GM21390 (cell line): ENCODE results near the gene GARNL3.

Experiments used
- ATAC-seq: cut with Tn5 transposase; IDR thresholded peaks from one replicate; pipeline ENCODE4 v1.9.1; 2021; ENCODE audit not compliant: unreplicated experiment

Gene GARNL3, protein sequence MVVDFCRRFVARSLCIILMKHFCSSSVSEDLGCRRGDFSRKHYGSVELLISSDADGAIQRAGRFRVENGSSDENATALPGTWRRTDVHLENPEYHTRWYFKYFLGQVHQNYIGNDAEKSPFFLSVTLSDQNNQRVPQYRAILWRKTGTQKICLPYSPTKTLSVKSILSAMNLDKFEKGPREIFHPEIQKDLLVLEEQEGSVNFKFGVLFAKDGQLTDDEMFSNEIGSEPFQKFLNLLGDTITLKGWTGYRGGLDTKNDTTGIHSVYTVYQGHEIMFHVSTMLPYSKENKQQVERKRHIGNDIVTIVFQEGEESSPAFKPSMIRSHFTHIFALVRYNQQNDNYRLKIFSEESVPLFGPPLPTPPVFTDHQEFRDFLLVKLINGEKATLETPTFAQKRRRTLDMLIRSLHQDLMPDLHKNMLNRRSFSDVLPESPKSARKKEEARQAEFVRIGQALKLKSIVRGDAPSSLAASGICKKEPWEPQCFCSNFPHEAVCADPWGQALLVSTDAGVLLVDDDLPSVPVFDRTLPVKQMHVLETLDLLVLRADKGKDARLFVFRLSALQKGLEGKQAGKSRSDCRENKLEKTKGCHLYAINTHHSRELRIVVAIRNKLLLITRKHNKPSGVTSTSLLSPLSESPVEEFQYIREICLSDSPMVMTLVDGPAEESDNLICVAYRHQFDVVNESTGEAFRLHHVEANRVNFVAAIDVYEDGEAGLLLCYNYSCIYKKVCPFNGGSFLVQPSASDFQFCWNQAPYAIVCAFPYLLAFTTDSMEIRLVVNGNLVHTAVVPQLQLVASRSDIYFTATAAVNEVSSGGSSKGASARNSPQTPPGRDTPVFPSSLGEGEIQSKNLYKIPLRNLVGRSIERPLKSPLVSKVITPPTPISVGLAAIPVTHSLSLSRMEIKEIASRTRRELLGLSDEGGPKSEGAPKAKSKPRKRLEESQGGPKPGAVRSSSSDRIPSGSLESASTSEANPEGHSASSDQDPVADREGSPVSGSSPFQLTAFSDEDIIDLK

DNA sequence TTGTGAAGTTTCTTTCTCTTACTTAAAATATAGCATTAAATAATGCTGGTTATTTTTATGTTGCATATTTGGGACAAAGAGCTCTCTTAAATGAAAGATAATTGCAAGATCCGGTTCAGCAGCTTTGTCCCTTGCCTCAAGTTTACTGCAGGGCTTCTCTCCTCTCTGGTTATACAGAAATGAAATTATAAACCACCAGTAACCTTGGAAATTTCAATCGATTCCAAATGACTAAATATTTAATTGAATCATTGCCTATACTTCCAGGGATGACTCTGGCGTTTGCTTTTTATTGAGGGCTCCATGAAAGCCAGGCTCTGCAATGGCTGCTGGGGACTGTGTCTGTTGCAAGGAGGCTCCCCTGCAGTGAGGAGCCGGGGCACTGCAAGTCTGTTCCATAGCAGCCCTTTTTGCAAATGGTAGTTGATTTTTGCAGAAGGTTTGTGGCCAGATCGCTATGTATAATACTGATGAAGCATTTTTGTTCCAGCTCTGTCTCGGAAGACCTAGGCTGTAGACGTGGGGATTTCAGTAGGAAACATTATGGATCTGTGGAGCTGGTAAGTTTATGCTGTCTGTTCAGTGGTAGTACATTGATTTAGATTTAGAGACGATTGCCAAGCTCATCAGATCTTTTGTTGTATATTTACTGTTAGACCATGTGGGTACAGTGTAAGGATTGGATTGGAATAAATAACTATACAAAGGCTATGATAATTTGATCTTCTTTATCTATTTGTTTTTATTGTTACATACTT, at the start of gene GARNL3:
Gene GARNL3, plus strand, starts transcription at position 313 of the 758 bp plus-strand sequence. Its CDS starts 104 bp downstream, at position 417.
- no peak for ATAC-seq

GRCh38 chr9:127215268-127216209, 49.0 kb upstream of the GARNL3 start:
- no peak for ATAC-seq

DNA sequence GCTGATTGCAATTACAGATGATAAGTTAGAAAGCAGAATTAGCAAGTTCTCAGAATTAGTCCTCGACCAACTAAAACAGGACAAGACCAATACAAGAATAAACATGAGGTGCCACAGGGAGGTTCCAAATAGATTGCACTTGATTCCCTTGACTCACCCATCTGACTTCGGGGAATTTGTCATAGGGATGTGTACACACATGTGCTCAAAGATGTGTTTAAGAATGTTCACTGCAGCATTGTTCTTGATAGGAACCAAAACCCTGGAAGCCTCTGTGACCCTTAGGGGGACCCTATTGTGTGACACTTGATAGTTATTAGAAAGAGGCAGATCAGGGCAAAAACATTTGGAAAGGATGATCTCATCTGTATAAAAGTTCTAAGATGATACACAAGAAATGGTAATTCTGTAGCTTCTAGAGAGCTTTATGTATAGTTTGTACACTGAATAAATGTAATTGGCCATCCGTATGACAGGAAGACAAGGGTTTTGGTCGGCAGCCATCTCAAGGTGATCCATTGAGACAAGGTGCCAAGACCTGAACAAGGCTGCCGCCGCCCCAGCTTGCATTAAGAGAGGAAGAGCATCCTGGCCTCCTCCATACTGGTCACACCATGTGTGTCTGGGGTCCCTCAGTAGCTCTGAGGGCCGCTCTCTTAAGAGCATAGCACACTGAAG, 48.2 kb upstream of the GARNL3 start:
- no peak for ATAC-seq

DNA sequence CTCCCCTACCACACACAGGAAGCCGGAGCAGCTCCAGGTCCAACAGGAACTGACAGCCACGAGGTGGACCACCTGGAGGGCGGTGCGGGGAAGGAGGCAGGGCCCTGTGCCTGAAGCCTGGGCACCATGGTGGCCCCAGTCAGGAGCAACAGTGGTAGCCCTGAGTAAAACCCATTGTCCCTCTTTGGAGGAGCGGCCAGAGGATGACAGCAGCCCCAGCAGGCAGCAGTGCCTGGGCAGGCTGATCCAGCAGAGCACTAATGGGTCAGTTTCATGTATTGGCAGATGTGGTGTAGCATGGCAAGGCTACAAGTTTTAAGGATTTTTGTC, 47.7 kb upstream of the GARNL3 start:
- no peak for ATAC-seq

- ATAC-seq: no peak
Observed at GRCh38 chr9:127218818-127219217, 45.8 kb upstream of the GARNL3 start.

GRCh38 chr9:127219520-127219919, 45.1 kb upstream of the GARNL3 start:
- ATAC-seq: no peak

GRCh38 chr9:127221695-127222094, 42.9 kb upstream of the GARNL3 start:
- no peak for ATAC-seq

DNA sequence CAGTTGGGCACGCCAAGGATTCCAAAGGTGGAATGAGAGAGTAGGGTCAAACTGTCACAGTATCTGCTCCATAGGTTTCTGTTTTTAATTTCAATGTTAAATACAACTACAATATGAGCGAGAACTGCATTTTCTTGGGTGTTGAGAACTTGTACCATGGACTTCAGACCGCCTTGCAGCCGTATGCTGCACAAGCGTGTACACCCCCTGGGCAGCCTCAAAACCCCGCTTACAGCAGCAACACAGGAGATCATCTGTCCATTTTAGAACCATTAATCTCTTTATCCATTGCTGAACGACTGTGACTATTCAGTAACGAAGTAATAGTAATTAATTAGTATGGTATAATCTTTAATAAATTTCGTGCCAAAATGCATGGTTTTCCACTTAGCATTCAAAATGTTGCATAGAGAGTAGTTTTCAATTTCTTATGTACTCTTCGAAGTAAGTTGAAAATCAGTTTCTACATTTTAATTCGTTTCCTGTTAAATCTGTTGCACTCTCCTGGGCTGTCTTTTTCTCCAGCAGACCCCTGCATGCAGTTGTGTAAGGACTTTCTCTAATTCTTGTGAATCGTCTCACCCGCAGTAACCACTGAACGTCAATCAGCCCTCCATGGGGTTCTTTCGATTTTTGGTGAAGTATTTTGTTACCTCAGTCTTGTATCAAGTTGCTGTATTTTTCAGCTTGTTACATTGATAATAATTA, 42.0 kb upstream of the GARNL3 start:
- ATAC-seq: no peak

- ATAC-seq: no peak
Observed at GRCh38 chr9:127223266-127223665, 41.3 kb upstream of the GARNL3 start.

DNA sequence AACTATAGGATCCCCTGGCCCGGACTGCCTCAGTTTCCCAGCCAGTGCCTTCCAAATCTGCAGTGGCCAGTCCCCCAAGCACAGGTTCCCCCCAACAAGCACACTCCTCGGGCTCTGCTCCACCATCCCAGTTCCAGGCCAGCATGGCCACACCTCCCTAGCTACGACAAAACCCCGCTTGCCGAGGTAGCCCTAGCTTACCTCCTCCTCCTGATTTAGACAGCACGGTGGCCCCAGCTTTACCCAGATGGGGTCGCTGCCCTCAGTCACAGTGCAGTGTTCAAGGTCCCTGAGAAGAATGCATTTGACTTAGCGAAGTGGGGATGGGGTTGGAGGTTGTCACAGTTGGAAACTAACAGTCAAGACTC, 40.8 kb upstream of the GARNL3 start:
- no peak for ATAC-seq

DNA sequence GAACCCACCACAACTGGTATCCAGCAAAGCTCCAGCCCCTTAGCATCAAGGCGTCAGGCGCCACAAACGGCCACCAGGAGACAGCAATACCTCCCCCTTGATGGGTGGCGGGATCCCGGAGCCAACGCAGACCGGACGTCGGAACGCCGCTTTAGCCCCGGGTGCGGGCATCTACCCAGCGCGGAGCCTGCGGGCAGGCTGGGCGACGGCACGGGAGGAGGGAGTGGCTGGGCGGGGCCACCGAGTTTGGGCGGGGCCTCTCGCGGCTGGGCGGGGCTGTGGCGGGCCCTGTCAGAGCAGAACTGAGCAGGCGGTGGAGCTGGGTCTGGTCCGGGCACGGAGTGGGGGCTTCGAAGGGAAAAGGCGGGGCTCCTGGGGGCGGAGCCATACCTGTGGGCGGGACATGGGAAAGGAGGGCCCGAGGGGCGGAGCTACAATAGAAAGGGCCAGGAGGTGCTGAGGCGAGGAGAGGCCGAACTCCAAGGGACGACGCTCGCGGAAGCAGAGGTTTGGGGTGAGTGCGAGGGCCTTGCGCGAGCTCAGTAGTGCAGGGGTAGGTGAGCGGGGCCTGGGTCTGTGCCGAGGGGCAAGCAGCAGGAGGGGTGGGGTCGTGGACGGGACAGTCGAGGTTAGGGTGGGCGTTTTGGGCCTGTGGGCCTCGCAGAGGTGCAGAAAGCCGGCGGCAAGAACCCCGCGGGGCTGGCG, 40.2 kb upstream of the GARNL3 start:
- peak; percentile 51 for ATAC-seq

GRCh38 chr9:127224883-127225739, 39.5 kb upstream of the GARNL3 start:
- peak; percentile 39 for ATAC-seq

DNA sequence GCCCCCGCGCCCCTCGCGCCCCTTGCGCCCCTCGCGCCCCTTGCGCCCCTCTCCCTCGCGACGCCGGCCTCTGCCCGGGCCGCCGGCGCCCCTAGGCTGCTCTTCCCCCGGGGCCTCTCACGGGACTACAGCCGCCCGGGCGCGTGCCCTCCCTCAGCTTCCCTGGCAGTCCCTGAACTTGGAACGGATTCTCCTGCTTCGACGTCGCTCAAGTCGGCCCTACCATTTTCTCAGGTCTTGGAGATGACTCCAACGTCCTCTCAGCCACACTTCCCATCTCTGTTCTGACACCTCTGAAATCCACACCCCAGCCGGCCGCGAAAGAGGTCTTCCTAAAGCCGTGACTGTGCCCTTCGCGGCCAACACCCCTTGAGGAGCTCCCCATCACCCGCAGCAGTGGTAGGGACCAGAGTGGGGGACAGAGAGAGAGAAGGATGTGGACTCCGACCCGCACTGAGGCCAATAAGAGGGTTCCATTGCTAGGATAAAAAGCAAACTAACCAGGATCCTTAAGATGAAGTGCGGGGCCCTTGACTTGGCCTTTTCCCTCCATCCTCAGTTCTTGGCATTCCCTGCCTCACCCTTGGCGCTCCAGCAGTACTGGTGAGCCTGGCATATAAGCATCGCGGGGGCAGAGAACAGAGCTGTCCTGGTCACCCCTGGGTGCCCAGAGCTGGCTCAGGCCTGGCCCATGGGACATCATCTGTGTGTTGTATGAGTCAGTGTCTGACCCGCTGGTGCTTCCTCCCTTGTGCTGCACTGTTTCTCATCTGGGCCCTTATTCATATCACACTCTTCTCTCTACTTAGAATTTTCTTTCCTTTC, 38.6 kb upstream of the GARNL3 start:
- ATAC-seq: no peak

- no peak for ATAC-seq
Observed at GRCh38 chr9:127229691-127230417, 34.7 kb upstream of the GARNL3 start.

DNA sequence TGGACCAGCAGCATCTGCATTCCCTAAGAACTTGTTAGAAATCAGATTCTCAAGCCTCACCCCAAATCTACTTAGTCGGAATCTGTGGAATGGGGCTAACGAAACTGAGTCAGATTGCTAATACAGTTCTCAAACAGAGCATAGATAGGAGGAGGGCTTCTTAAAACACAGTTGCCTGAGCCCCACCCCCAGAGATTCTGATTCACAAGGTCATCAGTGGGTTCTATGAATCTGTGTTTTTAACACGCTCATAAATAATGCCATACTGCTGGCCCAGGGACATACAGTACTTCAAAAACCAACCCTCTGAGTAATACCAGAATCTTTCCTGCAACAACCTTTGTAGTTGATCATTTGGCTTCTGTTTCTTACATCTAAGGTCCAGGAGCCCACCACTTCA, 32.9 kb upstream of the GARNL3 start:
- no peak for ATAC-seq
